SK-MEL-5 (cell line): ENCODE data around the gene ENOX1. TPM values are rescaled to one million over a fixed set of nuclear protein-coding genes. Genes with fewer than 3 reads are reported as not detected.

Experiments used
- DNase-seq: peaks from one replicate; pipeline ENCODE4 v3.0.0-alpha.2; 2016; ENCODE audit warnings: low read depth, low spot score
- in situ Hi-C: cut with HindIII; loops from 2 replicates; pipeline ENCODE4 v1.10.0; 2016; ENCODE audit warnings: low sequenced_read_pairs, high pct_unique_total_duplicates, low pct_unique_long_range_greater_than_20kb
- total RNA-seq: library from RNA; depleted of rRNA; stranded (reverse); fragments of >200 nt; shearing (Covaris generic); gene quantifications from 2 replicates; pipeline ENCODE4 v1.2.3, GENCODE V29; 2014

The ENOX1 gene
- total RNA-seq, 1 experiment from 2014 or later = 14.2 TPM

DNA sequence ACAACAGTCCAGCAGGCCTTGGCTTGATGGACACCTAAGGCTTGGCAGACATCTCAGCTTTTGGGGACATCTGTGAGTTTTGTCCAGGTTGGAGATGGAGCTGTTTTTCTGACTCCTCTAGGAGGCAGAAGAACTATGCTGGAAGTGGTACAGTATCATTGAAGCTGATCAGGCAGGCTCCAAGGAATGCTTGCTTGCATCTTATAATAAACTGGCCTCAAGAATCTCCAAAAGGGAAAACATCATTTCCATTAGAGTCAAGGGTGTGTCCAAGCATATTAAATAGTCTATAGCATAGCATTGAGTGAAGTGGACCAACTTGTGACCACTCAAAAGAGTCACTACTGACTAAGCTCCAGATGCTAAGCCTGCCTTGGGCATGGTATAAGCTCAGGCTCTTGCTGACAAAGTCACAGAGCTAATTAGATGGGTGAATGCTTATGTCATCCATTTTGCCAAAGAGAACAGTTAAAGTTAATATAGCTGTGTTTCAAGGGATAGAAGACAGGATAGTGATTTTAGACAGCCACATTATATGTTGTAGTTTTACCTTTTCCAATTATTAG lies 547.4 kb downstream of the ENOX1 start:
- peak; percentile 6 for DNase-seq
- in situ Hi-C loops = no loop called here

DNA sequence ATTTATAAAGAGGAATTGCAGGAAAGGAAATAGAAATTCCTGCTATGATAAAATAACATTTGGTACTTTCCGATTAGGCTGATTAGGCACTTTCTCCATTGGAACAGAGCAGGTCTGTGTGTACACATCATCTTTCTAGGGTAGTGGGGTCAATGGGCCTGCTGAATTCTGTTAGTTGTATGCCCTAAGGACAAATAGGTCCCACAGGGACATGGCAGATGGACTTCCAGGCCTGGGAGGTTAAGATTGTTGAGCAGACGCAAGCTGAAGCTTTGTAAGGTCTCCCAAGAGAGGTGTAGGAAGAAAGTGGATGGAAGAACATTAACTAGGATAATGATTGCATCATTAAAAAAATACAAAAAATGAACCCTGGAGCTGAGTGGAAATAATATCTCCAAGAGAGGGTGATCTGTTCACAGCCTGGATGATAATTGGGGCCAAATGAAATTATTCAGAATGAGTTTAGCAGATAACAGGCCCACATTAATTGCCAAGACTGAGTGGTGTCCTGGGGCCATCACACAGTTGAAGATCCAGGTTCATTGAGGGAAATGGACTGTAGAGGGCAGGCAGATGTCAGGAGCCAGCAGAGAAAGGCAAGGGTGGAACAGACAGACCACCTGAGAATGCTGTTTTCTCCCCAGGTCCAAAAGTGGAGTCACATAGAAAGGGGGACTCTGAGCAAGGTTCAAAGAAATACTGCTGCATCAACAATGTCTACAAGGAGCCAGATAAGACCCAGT lies 548.3 kb downstream of the ENOX1 start:
- DNase-seq = peak; percentile 11
- in situ Hi-C loops = no loop called here

DNA sequence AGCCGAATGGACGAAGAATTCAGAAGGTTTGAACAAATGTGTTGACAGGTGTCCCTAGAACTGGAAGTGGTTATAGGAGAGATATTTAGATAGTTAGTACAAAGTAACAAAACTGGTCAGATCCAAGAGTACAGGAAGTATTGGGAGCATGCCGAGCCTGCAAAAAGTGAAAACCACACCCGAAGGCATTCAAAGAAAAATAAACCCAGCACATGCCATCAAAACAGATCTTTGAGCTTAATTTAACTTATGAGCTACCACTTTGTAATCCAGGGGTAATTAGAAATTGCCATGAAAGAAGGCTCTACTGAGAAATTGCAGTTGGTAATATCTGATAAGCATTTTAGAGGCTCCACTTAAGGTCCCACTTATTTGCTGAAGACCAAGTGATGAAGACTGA lies 549.2 kb downstream of the ENOX1 start:
- no peak for DNase-seq
- in situ Hi-C loops = no loop called here

DNA sequence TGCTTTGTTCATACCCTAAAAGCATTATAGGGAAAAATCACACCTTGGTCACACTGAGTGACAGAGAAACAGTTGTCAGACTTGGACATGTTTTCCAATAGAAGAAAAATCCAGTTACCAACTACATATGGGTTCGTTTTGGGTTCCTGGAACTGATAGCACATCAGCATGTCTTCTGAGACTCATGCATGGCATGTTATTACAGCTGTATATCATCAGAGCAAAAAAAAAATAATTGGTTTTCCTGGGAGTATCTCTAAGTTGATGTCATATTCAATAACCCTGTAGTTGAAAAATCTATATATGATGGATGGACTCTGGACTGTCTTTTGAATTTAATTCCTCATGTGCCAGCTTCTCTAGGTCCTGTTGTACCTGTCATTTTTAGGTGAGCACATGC lies 551.7 kb downstream of the ENOX1 start:
- in situ Hi-C loops = no loop called here
- DNase-seq = no peak

DNA sequence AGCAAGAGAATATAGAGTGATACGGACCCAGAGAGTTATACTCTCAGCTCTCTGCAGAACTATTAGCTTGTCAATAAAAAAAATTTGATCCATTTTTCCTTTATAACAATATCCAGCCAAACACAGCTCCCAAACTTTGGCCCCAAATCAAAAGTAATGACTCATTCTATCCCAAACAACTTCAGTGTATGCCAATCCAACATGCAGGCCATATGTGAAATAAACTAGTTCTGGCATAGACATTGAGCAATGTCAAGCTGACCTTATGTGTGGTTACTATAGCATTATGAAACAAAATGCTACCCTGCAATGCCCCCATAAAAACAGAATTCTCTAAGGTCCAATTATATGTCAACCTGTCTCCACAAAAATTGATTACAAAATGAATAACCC lies 553.9 kb downstream of the ENOX1 start:
- in situ Hi-C loops = no loop called here
- no peak for DNase-seq

DNA sequence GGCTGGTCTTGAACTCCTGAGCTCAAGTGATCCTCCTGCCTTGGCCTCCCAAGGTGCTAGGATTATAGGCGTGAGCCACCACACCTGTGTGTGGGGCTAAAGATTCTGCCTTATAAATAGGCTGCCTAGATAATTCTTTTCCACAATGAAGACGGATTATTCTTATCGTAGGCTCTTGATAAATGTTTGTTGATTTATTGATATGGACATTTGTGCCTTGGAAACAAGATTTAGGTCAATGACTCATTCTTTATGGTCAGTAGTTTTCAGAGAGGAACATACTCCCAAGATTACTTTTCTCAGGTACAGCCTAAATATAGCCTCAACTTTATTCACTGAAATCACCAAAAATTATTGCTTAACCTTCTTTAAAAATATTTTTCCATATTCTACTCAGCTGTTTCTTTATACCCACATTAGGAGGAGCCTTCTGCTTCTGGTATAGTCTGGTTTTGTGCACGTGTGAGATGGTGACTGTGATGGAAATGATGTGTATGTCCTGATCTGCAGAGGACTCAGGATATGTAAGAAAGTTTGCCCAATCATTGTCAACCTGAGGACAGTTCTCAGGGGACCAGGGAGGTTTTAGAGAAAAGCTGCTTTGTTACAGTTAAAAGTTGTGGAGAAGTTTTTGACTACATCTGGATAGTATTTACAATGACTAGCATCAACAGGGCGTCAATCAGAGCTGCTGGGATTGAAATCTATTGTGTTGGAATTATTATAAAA lies 554.5 kb downstream of the ENOX1 start:
- DNase-seq = no peak
- in situ Hi-C loops = no loop called here

DNA sequence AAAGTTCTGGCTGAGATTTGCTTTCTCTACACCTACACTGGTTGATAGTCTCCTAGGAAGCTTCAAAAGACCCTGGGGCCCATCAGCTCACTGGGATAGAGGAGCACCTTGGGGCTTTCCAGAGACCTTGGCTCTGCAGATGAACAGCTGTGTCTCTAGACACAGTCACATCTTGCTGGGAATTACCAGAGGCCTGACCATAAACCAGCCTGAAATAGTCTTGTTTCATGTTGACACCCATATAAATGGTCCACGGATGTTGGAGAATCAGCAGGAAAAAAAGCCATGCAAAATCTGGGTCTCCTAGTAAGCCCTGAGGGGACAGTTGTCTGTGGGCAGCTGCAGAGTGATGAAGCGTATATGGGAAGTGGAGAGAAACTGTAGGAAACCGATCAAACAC lies 555.8 kb downstream of the ENOX1 start:
- in situ Hi-C loops = no loop called here
- no peak for DNase-seq

DNA sequence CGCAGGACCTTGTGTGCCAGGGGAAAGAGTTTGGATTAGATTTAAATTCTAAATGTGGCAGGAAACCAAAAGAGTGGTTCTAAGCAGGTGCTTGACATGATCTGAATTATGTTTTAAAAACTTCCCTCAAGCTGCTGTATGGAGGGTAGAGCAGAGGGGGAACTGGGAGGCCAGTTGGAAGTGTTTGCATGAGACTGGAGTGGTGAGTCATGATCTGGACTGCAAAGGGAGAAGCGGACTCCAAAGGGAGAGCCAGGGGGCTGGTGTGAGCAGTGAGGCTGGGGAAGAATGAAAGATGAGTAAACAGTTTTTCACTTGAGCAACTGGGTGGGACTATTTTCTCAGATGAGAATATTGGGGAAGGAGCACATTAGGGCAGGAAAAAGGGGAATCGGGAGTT lies 557.3 kb downstream of the ENOX1 start:
- in situ Hi-C loops = no loop called here
- DNase-seq = no peak

DNA sequence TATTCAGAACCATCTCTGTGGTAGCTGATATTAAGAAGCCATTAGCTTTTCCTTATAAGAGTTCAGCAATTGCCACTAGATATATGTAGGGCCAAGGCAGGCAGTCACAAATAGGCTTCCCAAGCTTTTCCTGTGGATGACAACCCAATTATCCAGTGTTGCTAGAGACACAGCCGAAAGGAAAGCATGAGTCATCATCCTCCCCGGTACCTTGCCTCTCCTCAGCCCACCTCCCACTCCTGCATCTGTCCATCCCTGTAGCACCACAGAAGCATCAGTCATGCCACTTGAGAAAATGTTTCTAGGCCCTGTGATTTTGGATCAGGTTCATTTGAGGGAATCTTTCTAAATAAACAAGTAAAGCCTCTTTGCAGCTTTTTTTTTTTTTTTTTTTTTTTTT lies 559.1 kb downstream of the ENOX1 start:
- no peak for DNase-seq
- in situ Hi-C loops = no loop called here

DNA sequence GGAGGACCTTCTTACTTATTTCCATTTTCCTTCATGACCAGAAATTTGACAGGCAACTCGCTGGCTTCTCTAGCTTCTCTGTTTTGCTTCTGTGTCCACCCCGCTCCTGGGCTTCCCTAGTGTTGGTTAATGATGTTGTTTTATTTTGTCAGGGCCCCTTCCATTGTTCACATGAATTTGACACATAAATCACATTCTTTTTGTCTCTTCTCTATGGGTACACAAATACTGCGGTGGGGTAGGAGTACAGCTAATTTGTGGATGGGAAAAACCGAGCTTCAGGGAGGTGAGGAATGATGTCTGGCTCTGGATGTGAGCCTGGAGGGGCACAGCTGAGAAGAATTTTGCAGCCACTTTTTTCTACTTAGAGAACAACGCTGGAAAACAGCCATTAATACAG lies 563.6 kb downstream of the ENOX1 start:
- in situ Hi-C loops = no loop called here
- no peak for DNase-seq

DNA sequence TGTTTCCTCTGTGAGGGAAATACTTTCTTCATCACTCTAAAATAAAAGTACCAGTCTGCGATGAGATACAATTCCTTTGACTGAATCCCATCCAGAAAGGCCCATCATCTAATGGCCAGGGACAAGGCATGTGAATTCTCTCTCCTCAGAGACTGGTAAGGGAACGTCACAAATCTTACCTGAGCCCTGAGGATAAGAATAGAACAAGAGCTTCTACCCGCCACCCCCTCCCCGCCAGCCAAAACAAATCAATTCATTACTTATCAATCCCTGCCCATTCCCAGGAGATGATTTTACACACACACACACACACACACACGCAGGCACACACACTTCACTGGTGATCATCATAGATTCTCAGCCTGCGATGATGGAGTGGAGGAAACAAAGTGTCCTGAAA lies 564.7 kb downstream of the ENOX1 start:
- DNase-seq = no peak
- in situ Hi-C loops = no loop called here

DNA sequence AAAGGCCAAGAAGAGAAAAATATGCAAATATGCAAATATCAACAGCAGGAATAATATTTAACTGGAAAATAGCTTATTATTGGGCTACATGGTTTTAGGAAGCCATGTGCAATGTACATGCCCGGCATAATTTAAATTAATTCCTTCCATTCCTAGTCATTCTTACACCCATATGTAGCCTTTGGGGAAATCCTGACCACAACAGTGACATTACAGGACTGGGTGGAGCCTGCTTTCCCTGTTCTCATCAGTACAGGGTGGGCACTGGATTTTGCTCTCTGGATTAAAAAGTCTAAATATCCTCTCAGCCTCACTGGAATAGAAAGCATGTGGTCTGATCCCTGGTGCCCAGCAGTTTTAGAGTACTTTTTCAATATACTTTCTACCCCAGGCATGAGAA lies 565.2 kb downstream of the ENOX1 start:
- no peak for DNase-seq

DNA sequence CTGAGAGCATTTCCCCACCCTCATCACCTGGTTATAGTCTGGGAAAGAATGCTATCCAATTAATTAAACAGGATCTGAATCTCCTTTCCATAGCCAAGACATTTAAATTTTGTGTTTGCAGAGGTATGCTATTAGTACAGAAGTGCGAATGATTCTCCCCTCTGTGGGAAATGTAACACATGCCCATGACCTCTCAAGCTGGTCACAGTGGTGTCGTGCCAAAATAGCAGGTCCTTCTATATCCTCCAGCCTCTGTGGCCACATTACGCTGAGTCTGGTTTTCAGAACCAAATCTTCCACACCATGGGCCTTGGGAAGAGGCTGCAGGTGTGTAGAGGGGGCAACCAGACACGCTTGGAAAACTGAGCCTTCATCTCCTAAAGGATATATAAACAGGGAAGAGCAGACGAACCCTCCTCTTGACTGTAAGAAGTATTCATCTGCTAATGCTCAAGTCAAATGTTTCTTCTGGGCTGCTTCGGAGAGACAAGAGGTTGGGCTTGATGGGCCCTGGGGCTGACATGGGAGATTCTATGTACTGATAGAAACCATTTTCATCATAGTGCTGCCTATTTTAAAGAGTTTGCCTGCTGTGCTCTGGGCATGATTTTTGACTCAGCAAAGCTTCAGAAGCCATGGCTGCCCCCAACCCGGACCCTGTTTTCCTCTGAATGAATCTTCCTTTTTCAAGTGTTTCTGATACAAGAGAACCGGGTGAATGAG lies 565.7 kb downstream of the ENOX1 start:
- in situ Hi-C loops = no loop called here
- no peak for DNase-seq

More for the DNA sequence above, 565.2 kb downstream of the ENOX1 start:
- in situ Hi-C loops = no loop called here

DNA sequence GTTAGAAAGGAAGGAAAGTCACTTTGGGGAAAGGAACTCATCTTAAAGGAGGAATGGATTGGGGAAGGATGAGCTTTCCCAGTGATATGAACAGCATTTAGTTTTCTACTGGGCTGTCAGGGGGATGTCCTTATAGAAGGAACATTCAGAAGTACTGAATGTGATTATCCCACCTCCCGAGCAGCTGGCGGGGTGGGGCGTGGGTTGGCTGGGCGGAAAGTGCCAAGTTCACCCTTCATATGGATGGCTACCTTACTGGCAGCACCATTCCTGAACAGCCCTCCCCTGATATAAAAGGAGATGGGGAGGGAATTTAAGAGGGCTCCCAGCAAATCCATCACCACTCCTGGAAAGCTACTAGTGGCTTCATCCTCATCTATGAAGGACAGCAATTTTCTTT lies 572.6 kb downstream of the ENOX1 start:
- no peak for DNase-seq
- in situ Hi-C loops = no loop called here

DNA sequence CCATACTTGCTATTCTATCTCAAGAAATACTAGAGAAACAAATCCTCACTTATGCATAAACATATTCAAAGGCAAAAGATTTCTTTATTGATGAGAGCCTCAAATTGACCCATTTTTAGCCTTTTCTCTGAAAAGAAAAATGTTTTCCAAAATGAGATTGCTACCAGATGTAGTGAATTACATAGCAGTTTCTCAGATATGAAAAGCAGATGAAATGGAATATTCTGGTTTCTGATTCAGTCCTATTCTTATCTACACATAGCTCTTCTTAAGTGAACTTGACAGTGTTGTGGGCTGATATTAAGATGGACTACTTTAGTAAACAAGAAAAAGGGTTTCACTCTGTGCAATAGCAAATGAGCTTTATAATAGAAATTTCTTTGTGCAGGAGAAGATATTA lies 579.9 kb downstream of the ENOX1 start:
- in situ Hi-C loops = no loop called here
- DNase-seq = no peak

DNA sequence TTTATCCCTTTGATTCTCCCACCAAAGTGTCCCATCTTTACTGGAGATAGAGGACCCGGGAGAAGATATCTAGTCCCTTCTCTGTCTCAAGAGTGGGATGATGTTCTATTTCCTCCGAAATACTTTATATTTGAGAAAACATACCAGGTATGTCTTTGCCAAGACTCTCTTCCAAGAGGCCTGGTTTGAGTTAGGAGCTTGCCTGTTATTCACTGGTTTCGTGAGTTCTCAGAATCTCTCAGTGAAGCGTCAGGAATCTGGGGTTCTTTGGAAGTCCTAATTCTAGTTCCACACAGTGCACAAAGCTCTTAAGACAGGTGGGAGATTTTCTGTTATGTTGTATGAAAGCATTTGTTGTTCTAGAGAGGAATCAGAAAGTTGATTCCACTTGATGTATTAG lies 581.4 kb downstream of the ENOX1 start:
- in situ Hi-C loops = no loop called here
- DNase-seq = no peak

DNA sequence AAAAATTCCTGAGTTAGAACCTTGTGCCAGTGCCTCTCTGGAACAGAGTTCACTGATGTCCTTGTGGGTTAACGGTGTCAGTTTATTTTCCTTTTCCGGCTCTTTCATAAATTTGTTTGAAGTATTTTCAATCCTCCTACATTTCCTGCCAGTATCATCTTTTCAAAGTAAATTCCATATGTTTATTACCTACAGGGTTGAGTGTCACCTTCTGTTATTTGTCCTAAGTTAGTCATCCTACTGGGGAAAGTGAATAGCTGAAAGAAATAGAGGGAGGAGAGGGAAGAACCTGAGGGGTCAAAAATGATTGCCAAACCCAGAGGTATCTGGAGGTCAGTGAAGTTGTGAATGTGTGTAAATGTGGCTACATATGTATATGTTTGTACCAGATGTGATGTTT lies 582.2 kb downstream of the ENOX1 start:
- in situ Hi-C loops = no loop called here
- no peak for DNase-seq

DNA sequence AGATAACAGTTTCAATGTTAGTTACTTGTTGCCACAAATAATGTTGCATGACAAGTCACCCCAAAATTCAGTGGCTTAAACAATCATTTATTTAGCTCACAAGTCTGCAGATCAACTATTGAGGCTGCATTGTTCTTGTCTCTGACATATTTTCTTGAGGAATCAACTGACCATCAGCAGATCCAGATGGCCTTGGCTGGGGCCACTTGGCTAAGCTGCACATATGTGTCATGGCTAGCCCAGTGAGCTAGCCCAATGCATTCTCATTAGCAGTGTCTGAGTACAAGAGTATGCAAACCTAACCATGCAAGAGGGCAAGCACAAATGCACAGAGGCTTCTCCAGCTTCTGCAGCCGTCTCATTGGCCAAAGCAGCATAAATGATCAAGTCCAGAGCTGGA lies 583.0 kb downstream of the ENOX1 start:
- DNase-seq = no peak
- in situ Hi-C loops = no loop called here
